ENCODE measurements around the gene CSK.

Gene CSK

GRCh38 chr15:74838746-74839525 lies 57.1 kb downstream of the CSK start:
- in situ Hi-C loops (cut with MboI; ENCODE audit: low sequenced_read_pairs) = no loop called here

- in situ Hi-C loops (cut with MboI; ENCODE audit: low sequenced_read_pairs) = no loop called here
These were observed 57.9 kb downstream of the CSK start for GRCh38 chr15:74839526-74840395.

- in situ Hi-C loops (cut with MboI; ENCODE audit: low sequenced_read_pairs) = no loop called here
These were observed 59.2 kb downstream of the CSK start for GRCh38 chr15:74840851-74841775.

GRCh38 chr15:74841891-74842373 lies 60.1 kb downstream of the CSK start:
- in situ Hi-C loops (cut with MboI; ENCODE audit: low sequenced_read_pairs) = no loop called here

GRCh38 chr15:74842581-74843444 lies 60.9 kb downstream of the CSK start, which contains the start of gene ULK3:
ULK3 (minus strand) TSS chr15:74843156; CDS start chr15:74843105, 51 bp downstream.
- in situ Hi-C loops (cut with MboI; ENCODE audit: low sequenced_read_pairs) = no loop called here

- in situ Hi-C loops (cut with MboI; ENCODE audit: low sequenced_read_pairs) = no loop called here
These were observed 61.6 kb downstream of the CSK start for GRCh38 chr15:74843445-74843828.

- in situ Hi-C loops (cut with MboI; ENCODE audit: low sequenced_read_pairs) = no loop called here
These were observed 62.0 kb downstream of the CSK start for GRCh38 chr15:74843891-74844299.

- in situ Hi-C loops (cut with MboI; ENCODE audit: low sequenced_read_pairs) = no loop called here
These were observed 62.7 kb downstream of the CSK start for GRCh38 chr15:74844319-74845207.

GRCh38 chr15:74845208-74845568 lies 63.3 kb downstream of the CSK start:
- in situ Hi-C loops (cut with MboI; ENCODE audit: low sequenced_read_pairs) = no loop called here

- in situ Hi-C loops (cut with MboI; ENCODE audit: low sequenced_read_pairs) = no loop called here
These were observed 63.7 kb downstream of the CSK start for GRCh38 chr15:74845581-74845980.

GRCh38 chr15:74847432-74847831 lies 65.6 kb downstream of the CSK start:
- in situ Hi-C loops (cut with MboI; ENCODE audit: low sequenced_read_pairs) = no loop called here

GRCh38 chr15:74850393-74850792 lies 68.5 kb downstream of the CSK start:
- in situ Hi-C loops (cut with MboI; ENCODE audit: low sequenced_read_pairs) = no loop called here

- in situ Hi-C loops (cut with MboI; ENCODE audit: low sequenced_read_pairs) = no loop called here
These were observed 70.1 kb downstream of the CSK start for GRCh38 chr15:74851960-74852359.

All from HL-60/S4 (cell line).